ENCODE data around the gene EARS2.
"Not testable (repeated sequence)": the region's sequence is repeated elsewhere in the genome, so short reads cannot be mapped to it uniquely, and the experiment has no call there.

The EARS2 gene

DNA sequence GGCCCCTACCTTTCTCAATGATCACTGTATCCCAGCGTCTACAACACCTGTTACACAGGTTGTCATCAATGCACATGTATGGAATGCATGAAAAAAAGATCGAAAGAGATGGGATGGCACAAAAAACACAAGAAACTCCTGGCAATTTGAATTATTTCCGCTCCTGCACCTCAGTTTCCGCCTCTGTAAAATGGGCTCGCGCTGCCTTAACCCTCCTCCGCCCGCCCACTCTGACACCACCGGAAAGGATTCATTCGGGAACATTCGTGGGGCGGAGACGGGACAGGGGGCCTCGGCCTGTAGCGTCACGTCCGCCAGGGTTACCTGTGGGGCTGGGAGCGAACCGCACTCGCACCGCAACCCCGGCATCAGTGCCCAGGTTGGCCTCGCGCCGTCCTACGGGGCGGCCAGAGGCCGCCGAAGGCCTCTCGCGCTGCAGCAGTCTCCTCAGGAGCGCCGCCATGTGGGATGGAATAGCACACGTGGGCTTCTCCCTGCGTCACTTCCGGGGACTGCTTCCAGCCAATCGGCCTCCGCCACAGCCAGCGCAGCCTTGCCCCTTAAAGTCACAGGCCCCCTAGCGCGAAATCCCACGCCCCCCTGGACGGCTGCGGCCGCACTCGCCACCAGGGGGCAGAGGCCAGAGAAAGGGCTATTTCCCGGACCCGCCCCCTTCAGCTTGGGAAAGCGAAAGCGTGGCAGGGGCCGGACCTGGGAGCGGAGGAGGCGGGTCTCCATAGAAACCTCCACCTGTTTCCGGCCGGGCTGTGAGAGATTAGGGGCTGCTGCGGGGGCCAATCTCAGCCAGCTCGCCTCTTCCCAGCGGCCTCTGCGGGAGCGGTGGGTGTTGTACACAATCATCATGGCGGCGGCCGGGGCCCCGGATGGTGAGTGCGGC, at the start of gene EARS2, which contains the start of gene UBFD1:
EARS2 (minus strand) TSS at position 470 of the 898 bp plus-strand sequence; CDS start at position 463, 7 bp downstream.
UBFD1 (plus strand) TSS at position 847 of the 898 bp plus-strand sequence; CDS start at position 863, 16 bp downstream.
- peak; percentile 99 for DNase-seq (ENCODE audit: low read depth, low spot score)

DNA sequence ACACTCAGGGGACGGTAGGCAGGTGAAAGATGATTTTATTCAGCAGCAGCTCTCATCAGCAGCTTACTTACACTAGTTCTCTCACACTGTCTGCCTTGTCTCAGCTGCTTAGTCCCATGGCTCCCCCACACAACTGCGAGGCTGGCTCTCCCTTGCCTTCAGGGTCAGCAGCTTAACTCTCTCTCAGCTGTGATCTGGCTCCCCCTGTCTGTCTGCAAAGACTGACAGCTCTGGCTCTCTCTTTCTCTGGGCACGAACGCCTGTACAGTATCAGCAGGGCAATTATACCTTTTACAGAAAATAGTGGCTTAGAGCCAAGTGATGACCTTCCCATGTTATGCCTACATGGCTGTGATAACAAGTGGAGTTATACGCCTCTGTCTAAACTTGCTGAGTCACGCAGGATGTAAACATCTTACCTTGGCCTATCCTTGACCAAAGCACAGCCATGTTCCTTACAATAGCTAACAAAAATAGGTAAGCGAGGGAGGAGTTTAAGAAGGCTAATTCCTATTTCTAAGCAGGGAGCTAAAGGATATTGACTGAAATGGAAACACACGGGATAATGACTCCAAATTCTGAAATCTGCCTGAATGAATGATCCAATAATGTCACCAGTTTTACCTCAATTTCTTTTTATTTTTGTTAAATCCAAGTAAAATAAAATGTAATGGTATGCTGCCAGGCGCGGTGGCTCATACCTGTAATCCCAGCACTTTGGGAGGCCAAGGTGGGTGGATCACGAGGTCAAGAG, 40.0 kb upstream of the EARS2 start:
- no peak for DNase-seq (ENCODE audit: low read depth, low spot score)

DNA sequence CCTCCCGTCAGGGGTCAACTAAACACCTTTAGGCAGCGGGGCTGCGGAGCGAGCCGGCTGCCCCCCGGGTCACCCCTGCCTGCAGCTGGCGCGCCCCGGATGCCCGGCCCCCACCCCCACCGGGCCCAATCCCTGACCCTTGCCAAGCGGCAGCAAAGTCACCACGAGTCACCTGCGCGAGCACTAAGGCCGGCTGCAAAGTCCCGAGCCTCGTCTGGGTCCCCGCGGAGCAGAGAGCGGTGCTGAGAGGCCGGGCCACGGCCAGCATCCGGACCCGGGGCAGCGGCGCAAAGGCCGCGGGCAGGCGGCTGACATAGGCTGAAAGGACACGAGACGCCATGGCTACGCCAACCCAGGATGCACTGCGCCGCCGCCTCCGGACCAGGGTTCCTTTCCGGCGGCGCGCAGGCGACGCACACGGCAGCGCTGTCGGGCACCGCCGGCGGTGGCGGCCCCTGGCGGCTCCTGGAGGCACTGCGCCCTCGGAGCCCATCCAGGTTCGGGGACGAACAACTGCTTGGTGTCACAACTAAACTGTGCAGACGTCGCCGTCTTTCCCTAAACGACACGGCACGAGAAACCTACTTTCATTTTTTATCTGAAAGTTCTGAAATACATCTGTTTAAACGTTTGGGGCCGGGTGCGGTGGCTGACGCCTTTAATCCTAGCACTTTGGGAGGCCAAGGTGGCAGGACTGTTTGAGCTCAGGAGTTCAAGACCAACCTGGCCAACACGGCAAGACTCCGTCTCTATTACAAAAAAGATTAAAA, 39.0 kb upstream of the EARS2 start, which contains the start of gene NDUFAB1:
NDUFAB1 (minus strand) TSS at position 366 of the 770 bp plus-strand sequence; CDS start at position 340, 26 bp downstream.
- DNase-seq (ENCODE audit: low read depth, low spot score): peak; percentile 81

DNA sequence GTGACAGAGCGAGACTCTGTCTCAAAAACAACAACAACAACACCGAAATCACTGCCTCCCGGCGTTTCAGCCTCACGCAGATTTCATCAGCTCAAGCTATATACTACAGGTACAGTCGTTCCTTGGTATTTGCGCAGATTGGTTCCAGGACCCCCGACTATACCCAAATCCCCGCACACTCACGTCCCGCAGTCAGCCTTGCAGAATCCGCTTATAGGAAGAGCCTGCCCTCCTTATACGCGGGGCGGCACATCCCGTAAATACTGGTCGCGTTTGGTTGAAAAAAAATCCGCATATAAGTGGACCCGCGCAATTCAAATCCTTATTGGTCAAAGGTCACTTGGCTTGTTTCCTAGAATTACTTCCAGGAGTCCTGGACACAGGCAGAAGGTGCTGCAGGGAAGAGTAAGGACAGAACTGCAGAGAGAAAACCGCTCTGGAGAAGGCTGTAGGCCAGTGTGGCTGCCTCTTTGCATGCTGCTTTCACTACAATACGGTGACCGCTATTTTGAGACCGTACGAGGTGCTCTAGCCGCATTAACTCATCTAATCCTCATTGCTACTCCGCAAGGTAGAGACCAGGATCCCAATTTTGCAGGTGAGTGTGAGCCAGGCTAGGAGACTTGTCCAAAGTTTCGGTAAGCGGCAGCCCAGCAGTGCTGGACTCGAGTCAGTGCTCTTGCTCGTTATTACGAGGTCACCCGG, 38.2 kb upstream of the EARS2 start:
- DNase-seq (ENCODE audit: low read depth, low spot score): no peak

DNA sequence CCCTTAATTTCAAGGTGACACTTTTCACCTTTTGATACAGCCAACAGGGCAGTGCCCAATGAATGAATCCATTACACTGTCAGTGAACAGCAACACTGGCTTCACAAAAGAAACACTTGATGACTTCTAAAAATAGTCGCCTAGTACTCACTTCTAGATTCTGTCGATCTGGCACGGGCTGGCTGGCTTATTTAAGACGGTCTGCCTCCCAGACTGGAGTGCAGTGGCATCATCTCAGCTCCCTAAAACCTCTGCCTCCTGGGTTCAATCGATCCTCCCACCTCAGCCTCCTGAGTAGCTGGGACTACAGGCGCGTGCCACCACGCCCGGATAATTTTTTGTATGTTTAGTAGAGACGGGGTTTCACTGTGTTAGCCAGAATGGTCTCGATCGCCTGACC, 37.0 kb upstream of the EARS2 start:
- DNase-seq (ENCODE audit: low read depth, low spot score): no peak

DNA sequence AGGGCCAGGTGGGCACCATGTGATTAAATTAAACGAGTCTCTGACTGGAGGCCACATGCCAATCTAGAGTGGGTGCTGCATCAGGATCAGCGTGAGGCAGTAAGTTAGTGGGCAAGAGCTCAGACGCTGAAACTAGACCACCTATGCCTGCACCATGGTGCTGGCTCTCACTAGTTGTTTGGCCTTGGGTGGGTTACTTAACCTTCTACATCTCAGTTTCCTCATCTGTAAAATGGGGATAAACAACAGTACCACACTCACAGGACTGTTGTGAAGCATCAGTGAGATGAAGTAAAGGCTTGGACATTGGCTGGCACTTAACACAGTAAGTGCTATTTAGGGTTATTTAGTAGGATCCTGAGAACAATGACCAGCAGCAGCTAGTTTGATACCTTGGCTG, 33.0 kb upstream of the EARS2 start:
- DNase-seq (ENCODE audit: low read depth, low spot score): no peak

DNA sequence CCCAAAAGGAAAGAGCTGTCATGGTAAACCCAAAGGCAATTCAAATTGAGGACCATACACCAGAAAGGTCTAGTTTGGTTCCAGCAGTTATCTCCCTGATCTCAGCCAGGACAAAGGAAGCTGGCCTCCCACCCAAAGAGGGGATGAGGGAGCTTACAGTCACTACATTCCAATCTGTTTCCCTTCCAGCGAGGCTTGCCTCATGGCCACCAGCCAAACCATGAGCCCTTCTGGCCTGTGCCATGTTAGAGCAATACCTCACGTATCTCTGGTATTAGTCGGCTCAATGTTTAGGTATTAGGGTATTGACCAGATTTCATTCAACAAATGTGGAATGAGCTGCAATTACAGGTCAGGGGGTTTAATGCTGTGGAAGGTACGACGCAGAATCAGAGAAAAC, 30.6 kb upstream of the EARS2 start:
- DNase-seq (ENCODE audit: low read depth, low spot score): no peak

DNA sequence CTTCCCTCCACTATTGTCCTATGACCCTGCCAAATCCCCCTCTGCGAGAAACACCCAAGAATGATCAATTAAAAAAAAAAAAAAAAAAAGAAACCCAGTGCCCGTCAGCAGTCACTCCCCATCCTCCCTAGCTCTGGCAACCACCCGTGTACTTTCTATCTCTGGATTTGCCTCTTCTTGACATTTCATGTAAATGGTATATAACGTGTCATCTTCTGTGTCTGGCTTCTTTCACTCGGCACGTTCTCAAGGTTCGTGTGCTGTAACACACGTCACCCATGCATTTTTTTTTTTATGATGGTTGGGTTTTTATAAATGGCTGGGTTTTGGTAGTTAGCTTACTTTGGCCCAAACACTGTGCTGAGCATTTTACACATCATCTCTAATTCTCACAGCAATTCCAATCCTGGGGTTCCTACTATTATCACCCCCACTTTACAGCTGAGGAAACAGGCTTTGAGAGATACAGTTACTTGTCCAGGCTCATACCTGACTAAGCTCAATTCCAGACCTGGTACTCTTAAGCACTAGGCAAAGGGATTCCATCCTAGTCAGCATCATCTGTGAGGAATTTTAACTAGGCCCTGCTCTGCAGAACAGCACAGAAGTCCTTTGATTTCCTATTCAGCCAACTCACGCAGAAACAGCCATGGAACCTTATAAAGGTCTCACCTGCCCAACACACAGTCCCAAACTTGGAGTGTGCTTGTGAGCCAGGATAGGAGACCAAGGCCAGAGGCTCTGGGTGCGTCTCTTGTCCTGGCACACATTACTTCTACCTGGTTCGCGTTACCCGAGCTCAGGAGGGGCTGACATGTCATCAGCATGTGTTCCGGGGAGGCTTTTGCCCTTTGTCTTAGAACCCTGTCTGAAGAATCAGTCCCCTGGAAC, 27.3 kb upstream of the EARS2 start:
- DNase-seq (ENCODE audit: low read depth, low spot score): no peak

DNA sequence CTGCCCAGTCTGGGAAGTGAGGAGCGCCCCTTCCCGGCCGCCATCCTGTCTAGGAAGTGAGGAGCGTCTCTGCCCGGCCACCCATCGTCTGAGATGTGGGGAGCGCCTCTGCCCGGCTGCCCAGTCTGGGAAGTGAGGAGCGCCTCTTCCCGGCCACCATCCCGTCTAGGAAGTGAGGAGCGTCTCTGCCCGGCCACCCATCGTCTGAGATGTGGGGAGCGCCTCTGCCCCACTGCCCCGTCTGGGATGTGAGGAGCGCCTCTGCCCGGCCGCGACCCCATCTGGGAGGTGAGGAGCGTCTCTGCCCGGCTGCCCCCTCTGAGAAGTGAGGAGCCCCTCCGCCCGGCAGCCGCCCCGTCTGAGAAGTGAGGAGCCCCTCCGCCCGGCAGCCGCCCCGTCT, 26.1 kb upstream of the EARS2 start:
- DNase-seq (ENCODE audit: low read depth, low spot score): not testable (repeated sequence)

DNA sequence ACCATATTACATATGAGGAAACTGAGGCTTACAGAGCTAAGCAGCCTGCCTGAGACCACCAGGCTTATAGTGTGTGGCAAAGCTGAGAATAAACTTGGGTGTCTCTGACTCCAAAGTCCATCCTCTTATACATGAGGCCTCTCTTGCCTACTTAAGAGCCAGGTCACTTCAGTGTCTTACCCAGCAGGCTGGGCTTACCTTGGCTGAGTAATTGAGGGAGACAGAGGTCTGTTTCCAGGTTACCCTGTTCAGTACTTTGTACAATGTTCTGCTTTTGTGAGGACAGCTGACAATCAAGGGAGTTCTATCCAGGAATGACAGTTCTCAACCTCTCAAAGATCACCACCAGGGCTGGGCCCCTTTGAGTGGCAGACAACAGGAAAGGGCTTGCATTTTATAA, 24.6 kb upstream of the EARS2 start:
- DNase-seq (ENCODE audit: low read depth, low spot score): no peak

DNA sequence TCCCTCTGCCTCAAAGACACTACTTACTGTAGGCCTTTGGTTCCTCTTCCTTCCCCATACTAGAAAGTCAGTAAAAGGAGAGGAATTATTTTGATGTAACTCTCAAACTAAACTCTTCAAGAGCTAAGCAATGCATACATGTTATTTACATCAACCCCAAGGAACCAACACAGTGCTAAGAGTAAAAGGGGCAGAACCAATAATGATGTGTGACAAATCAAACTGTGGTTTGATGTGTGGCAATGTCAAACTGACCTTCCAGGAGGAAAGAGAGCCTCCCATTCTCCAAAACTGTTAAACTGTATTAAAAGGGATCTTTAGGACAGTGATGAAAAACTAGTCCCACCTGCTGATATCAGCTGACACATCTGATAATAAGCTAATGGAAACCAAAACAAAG, 23.2 kb upstream of the EARS2 start:
- no peak for DNase-seq (ENCODE audit: low read depth, low spot score)

DNA sequence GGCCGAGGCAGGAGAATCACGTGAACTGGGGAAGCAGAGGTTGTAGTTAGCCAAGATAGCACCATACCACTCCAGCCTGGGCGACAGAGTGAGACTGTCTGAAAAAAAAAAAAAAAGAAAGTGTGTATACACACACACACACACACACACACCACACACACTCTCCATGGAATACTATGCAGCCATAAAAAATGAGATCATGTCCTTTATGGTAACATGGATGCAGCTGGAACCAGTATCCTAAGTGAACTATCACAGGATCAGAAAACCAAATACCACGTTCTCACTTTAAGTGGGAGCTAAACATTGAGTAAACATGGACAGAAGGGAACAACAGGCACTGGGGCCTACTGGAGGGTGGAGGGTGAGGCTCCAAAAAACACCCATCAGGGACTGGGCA, 22.2 kb upstream of the EARS2 start:
- no peak for DNase-seq (ENCODE audit: low read depth, low spot score)

DNA sequence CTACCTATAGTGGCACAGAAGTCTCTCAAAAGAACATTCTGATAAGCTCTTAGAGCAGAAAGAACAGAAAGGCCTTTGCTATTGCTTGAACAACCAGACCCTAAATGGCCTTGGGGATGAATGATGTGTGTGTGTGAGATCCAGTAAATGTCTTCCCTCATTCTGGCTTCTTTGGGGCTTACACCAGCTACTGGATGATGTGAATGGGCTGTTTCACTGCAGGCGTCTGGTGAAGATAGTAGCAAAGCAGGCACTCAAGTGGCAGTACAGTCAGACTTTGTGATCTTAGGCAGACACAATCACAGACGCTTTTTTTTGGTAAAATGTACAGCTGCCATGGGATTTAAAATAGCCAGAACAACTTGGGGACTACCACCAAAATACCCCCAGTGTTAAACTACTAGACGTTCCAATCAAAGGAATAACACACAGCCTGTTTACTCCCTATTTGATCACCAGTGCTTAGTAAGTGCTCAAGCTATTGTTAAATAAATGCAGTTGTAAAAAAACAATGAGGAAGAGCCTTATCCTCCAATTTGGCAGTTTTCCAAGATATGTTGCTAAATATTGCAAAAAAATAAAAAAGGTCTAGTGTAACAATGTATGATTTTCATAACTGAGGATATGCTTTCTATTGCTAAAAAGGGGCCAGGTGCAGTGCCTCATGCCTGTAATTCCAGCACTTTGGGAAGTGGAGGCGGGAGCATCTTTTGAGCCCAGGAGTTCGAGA, 21.1 kb upstream of the EARS2 start:
- DNase-seq (ENCODE audit: low read depth, low spot score): no peak

DNA sequence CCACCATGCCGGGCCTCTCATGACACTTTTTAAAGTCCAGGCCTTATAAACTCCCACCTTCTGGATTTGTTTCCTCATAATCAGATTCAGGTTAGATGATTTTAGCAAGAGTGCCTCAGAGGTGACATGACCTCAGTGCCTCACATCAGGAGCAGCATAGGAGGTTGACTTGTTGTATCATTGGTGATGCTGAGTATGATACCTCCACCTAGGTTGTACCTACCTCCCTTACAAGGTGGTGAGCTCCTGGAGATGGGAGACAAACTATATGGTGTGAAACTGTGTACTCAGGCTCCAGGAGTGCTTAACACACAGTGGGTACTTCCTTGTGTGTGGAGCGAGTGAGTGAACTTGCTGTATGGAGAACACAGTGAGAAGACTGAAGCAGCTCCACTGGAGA, 20.3 kb upstream of the EARS2 start:
- no peak for DNase-seq (ENCODE audit: low read depth, low spot score)

DNA sequence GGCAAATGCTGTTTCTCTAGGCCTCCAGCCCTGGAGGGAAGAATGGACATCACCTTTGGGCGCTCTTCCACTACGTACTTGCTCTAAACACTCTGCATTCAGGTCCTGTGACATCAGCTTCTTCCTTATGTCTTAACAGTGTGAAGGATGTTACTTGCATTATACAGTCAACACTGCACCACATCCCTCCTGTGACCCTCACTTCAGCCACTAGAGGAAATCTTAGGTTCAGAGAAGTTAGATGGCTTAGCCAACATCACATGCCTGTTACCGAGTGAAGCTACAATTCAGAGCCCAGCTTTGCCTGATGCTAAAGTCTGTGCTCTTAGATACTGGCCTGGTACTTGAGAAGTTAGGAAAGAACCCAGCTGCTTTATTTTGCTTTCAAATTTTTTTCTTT, 18.7 kb upstream of the EARS2 start:
- DNase-seq (ENCODE audit: low read depth, low spot score): no peak

DNA sequence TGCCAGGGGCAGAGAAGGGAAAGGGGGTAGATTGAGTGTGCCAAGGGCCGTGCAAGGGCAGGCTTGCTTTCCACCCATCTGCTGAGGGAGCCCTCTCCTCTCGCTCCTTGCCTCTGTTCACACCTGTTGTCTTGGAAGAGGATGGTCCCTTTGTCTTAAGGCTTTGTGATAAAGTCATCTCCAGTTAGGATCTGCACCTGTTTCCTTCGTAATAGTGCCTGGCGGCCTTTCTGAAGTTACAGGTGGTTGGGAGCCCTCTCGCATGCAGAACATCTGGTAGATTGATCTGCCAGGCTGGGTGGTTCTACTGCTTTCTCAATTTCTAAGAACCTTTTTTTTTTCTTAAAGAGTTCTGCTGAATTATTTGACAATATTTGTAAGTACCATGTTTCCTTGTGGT, 16.7 kb upstream of the EARS2 start:
- no peak for DNase-seq (ENCODE audit: low read depth, low spot score)

DNA sequence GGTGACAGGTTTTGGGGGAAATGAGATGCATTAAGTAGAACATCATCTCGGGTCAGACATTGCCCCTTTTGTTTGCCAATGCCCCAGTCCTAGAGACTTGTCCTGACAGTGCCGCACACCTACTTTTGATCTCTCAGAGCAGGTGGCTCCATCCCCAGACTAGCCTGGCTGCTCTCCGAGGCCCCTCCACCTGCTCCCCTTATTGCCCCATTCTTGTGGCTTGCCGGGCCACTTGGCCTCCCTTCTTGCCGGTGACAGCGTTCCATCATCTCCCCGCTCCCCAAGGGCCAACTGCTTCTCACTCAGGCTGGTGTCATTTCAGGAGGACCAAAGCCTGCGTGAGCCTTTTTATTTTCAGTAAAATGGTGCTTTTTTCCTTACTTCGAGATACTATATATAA, 15.2 kb upstream of the EARS2 start:
- DNase-seq (ENCODE audit: low read depth, low spot score): no peak

DNA sequence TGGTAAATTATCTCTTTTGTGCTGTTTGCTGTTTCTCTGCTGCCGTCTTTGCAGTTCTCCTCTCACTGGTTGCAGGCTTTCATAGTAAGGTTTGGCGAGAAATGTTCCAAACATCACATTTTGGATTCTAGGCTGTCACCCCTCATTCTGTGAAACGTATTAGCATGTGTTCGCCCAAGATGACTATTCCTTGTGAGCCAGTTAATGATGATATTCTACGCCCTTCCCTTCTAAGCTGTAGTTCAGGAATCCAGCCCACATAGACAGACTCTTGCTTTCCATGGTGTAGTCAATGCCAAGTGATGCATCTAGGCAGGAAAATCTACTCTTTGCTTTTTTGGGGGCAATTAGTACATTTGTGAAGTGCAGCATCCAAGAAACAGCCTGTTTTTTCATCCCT, 14.7 kb upstream of the EARS2 start:
- no peak for DNase-seq (ENCODE audit: low read depth, low spot score)

DNA sequence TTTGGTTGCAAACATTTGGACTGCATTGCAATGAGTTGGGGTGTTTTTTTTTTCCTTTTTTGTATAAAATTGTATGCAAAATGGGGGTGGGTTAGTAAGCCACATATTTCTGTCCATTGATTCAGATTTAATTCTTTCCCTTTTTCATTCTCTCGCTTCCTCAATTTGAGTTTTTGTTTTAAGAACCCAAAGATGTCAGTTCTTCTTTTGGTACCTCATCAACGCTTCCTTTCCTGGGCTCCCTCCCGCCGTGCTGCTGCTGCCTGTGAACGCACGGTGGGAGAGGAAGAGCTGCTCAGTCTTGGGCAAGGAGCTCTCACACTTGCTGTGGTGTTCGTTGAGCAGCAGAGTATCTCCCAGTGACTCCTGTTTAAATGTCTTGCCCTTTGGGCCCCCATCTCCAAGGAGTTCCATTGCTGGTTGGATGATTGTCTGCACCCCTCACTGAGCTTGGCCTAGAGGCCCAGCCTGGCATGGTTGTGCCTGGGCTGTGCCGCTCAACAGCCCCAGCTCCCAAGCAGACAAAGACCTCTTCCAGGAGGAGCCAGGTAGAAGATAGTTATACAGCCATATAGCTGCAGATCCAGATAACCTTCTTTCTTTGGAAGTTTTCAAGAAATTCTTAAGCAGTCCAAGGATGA, 14.0 kb upstream of the EARS2 start:
- DNase-seq (ENCODE audit: low read depth, low spot score): no peak
